ENCODE data around the gene NEDD8.

DNA sequence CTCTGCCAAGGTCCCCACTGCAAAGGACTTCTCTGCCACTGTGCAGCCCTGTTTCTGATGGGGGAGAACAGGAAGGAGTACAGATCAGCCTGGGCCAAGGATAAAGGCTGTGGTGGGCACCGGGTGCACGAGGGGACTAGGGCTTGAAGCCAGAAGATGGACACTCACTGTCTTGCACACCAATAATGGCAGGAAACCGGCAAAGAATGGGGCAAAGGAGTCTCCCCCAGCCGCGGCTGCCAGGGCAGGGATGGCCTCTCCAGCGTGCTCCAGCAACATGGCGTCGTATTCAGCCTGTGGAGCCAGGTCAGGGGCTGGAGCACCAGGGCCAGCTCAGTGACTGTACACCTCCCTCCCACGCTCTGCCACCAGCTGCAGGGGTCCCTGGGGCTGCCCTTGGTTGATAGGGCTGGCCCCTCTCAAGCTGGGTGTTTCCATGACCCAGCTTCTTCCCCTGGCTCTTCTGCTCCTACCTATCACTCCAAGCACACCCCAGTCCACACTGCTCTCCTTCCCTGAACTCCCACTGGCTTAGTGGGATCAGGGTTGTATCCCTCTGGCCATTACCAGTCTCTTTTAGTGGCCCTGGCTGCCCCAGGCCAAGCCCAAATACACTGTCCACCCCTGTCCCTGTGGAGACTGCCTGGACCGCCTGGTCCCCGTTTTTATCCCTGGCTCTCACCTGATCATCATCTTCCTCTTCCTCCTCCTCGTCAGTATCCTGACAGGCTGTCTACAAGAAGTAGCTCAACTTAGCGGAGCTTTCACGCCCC is 49.9 kb downstream of the NEDD8 start:
- TF ChIP-seq, protein P1, sequence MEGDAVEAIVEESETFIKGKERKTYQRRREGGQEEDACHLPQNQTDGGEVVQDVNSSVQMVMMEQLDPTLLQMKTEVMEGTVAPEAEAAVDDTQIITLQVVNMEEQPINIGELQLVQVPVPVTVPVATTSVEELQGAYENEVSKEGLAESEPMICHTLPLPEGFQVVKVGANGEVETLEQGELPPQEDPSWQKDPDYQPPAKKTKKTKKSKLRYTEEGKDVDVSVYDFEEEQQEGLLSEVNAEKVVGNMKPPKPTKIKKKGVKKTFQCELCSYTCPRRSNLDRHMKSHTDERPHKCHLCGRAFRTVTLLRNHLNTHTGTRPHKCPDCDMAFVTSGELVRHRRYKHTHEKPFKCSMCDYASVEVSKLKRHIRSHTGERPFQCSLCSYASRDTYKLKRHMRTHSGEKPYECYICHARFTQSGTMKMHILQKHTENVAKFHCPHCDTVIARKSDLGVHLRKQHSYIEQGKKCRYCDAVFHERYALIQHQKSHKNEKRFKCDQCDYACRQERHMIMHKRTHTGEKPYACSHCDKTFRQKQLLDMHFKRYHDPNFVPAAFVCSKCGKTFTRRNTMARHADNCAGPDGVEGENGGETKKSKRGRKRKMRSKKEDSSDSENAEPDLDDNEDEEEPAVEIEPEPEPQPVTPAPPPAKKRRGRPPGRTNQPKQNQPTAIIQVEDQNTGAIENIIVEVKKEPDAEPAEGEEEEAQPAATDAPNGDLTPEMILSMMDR (IDR thresholded peaks at IDR 0.05) = no peak
- no peak for TF ChIP-seq POLR2A (IDR thresholded peaks at IDR 0.05)
